HG03064 (cell line): Measurements from ENCODE around the gene EXOC5.

Source experiments
- ATAC-seq: cut with Tn5 transposase; IDR thresholded peaks from one replicate; pipeline ENCODE4 v1.9.1; 2021; ENCODE audit warnings: low read depth; ENCODE audit not compliant: unreplicated experiment

The EXOC5 gene

GRCh38 chr14:57171903-57172302 is 96.8 kb downstream of the EXOC5 start:
- ATAC-seq, result no peak

- no peak for ATAC-seq
Measured at GRCh38 chr14:57171363-57171762, 97.3 kb downstream of the EXOC5 start.

- ATAC-seq, result no peak
Measured at GRCh38 chr14:57169901-57170300, 98.8 kb downstream of the EXOC5 start.

GRCh38 chr14:57168138-57168679 is 100.5 kb downstream of the EXOC5 start:
- ATAC-seq, result no peak

GRCh38 chr14:57161583-57162234 is 107.0 kb downstream of the EXOC5 start:
- ATAC-seq, result no peak

- no peak for ATAC-seq
Measured at GRCh38 chr14:57160333-57160732, 108.4 kb downstream of the EXOC5 start.

GRCh38 chr14:57153286-57153685 is 115.4 kb downstream of the EXOC5 start:
- no peak for ATAC-seq
